Activated CD4-positive, alpha-beta T cell treated with anti-CD3 and anti-CD28 coated beads for 48 hours (primary cell): Measurements from ENCODE around the gene BNC1.
"Not testable (repeated sequence)": the region's sequence is repeated elsewhere in the genome, so short reads cannot be mapped to it uniquely, and the experiment has no call there.

ENCODE experiments used
- DNase-seq: peaks from one replicate; pipeline ENCODE4 v3.0.0-alpha.2; 2020

BNC1 gene

GRCh38 chr15:83295417-83295816 is 11.0 kb upstream of the BNC1 start:
- DNase-seq, result no peak

DNA sequence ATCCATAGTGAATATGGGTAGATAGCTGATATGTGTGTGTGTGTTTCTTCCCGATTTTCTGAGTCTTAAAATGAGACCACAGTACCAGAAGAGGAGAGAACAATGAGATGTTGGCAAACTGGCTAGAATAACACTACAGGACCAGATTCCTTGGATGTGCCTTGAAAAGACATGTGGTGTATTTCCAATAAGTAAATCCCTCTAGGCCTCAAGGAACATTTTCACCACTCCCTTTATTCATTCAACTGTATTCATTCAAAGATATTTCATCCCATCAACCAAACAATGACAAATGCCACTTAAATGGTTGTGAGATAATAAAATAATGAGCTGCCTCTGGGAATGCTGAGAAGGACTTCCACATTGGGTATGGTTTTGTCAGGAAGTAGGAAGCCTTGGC is 8.7 kb upstream of the BNC1 start:
- no peak for DNase-seq

GRCh38 chr15:83292317-83292716 is 7.9 kb upstream of the BNC1 start:
- no peak for DNase-seq

DNA sequence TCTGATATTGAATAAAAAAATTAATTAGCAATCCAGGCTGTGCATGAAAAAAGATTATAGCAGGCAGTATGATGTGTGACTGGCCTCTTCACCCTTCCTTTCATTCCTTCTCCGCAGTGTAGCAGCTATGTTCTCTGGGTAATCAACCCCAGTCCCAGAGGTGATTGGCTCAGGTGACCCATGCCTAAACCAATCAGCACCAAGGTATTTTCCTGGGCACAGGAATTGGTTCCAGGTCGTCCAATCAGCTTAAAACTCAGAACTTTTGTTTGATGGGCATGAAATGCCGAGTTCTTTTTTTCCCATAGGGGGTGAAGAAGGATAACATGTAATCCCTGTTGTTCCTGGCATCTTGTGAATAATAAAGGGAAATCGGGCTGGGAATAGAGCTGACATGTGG is 5.8 kb upstream of the BNC1 start:
- no peak for DNase-seq

GRCh38 chr15:83289160-83289559 is 4.7 kb upstream of the BNC1 start:
- DNase-seq, result no peak

DNA sequence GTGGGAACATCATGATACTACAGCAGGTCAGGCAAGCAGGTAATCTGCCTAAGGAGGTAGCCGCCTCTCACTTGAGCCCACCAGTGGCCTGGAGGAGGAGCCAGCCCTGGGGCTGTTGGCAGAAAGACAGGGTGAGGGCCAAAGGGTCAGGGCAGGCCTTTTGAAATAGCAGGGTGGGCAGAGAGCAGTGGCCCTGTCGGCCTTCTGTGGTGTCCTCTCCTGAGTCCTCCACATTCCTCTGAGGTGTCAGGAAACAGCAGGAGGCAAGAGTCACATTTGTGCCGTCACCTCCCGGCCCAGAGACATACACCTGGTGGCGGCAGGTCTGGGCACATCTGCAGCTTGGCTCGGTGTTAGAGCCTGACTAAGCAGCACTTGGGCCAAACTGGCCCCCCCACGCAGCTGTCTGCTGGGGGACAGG is 3.9 kb upstream of the BNC1 start:
- no peak for DNase-seq

GRCh38 chr15:83287541-83288027 is 3.1 kb upstream of the BNC1 start:
- no peak for DNase-seq

GRCh38 chr15:83285979-83286553 is 1.6 kb upstream of the BNC1 start:
- DNase-seq, result no peak

GRCh38 chr15:83285284-83285978 is 967 bp upstream of the BNC1 start:
- no peak for DNase-seq

GRCh38 chr15:83283813-83284558 is 478 bp downstream of the BNC1 start:
- DNase-seq, result no peak

- DNase-seq, result peak; percentile 18
Observed at GRCh38 chr15:83283138-83283812, 1.2 kb downstream of the BNC1 start.

- no peak for DNase-seq
Observed at GRCh38 chr15:83282776-83283137, 1.7 kb downstream of the BNC1 start.

DNA sequence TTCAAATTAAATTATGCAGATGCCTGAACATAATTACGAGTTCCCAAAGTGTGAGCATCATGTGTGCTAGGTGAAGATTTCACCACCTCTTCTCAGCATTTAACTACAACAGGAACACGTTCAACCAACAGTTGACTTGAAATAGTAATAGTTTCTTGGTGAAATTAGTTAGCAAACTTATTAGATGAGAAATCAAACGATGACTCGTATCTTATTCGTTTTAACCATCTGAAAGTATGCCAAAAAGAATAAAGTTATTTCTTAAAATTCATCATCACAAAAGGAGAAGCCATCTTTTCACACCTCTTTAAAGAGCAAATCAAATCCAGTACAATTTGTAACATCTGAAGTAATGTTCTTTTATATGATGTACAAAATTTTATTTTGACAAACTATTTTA is 2.3 kb downstream of the BNC1 start:
- DNase-seq, result no peak

- no peak for DNase-seq
Observed at GRCh38 chr15:83278191-83278590, 6.3 kb downstream of the BNC1 start.

GRCh38 chr15:83276661-83277060 is 7.8 kb downstream of the BNC1 start:
- no peak for DNase-seq

- no peak for DNase-seq
Observed at GRCh38 chr15:83275412-83275811, 9.1 kb downstream of the BNC1 start.

GRCh38 chr15:83270176-83270575 is 14.3 kb downstream of the BNC1 start:
- no peak for DNase-seq

GRCh38 chr15:83268147-83268546 is 16.3 kb downstream of the BNC1 start:
- DNase-seq, result no peak

DNA sequence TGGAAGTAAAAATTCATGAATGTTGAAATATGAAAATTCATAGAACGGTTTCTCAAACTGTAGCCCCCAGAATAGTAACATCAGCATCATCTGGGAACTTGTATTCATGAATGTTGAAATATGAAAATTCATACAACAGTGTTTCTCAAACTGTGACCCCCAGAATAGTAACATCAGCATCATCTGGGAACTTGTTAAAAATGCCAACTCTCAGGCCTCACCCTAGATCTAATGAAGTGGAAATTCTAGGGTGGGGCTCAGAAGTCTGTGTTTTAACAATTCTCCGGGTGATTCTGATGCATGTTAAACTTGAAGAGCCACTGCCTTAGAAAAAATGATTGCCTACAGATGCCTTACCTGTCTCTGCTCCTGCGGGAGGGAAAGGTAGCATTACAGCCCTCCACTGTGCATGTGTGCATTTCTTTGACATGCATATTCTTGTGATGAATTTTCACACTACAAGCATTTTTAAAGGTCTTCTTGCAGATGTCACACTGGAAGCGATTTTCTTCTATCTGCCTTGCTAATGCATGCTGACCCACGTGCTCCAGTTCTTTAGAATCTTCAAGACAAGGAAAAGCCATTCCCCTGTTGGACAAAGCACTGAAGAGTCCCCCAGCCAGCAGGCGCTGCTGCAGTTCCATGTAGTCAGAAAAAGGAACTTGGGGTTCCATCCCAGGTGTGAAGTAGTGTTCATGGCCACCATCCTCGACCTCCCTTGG is 21.7 kb downstream of the BNC1 start:
- no peak for DNase-seq

DNA sequence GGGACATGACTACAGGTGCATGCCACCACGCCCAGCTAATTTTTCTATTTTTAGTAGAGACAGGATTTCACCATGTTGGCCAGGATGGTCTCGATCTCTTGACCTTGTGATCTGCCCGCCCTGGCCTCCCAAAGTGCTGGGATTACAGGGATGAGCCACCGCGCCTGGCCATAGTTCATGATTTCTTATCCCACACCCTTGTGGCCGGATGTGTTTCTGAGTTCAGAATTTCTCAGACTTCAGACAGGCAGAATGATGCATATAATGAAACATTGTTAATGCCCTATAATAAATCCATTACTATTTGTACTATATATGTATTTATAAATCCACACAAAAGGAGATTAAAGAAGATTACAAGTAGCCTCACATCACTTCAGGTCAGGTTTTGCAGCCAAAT is 22.3 kb downstream of the BNC1 start:
- DNase-seq, result not testable (repeated sequence)

DNA sequence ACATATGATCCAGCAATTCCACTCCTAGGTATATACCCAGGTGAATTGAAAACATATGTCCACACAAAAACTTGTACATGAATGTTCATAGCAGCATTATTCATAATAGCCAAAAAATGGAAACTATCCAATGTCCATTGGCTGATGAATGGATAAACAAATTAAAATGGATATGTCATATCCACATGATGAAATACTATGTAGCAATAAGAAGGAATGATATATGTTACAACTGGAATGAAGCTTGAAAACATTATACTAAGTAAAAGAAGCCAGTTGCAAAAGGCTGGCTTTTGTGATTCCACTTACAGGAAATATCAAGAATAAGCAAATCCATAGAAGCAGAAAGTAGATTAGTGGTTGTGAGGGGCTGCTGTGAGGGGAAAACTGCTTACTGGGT is 33.7 kb downstream of the BNC1 start:
- no peak for DNase-seq

- no peak for DNase-seq
Observed at GRCh38 chr15:83249030-83249343, 35.5 kb downstream of the BNC1 start.
